Thoracic aorta (tissue), 2 donors: ENCODE data around the gene CIZ1. TPM values are rescaled to one million over a fixed set of nuclear protein-coding genes. Genes with fewer than 3 reads are reported as not detected.

Experiments used
- ATAC-seq: fragments of 150-250 bp; one replicate; pipeline ENCODE4 v1.8.0; 2017; ENCODE audit warnings: low read depth; ENCODE audit not compliant: insufficient number of reproducible peaks, low FRiP score
- DNase-seq: peaks from one replicate; pipeline ENCODE4 v3.0.0-alpha.2; 2020; ENCODE audit warnings: low spot score
- H3K27ac ChIP-seq, 2 donors: fragments of 200-600 bp; sonication (generic); 1 replicate in 1 of 2; 2 replicates in 1 of 2; pipeline ENCODE4 v1.5.1; 2016; ENCODE audit warnings: mild to moderate bottlenecking in 2 of 2, moderate library complexity in 2 of 2
- H3K27me3 ChIP-seq: fragments of 200-600 bp; sonication (generic); replicated peaks from 2 replicates; pipeline ENCODE4 v1.6.0; 2016; ENCODE audit warnings: mild to moderate bottlenecking; ENCODE audit not compliant: insufficient read depth
- H3K36me3 ChIP-seq: fragments of 200-600 bp; sonication (generic); one replicate; pipeline ENCODE4 v1.5.1; 2016
- H3K4me1 ChIP-seq, 2 donors: fragments of 200-600 bp; sonication (generic); 1 replicate in 1 of 2; 2 replicates in 1 of 2; pipeline versions ENCODE4 v1.5.1 to v1.6.0; 2016; ENCODE audit warnings: low read depth in 2 of 2, mild to moderate bottlenecking in 1 of 2; ENCODE audit not compliant: control insufficient read depth in 1 of 2
- H3K4me3 ChIP-seq: fragments of 200-600 bp; sonication (generic); 2 replicates; pipeline ENCODE4 v1.5.1; 2016; ENCODE audit warnings: mild to moderate bottlenecking
- H3K9me3 ChIP-seq: fragments of 200-600 bp; sonication (generic); 2 replicates; pipeline ENCODE4 v1.5.1; 2016
- CTCF ChIP-seq: fragments of 200-600 bp; sonication (generic); IDR thresholded peaks from one replicate; pipeline ENCODE4 v1.5.1; 2019; ENCODE audit warnings: antibody characterized with exemption
- total RNA-seq, 2 donors: library from RNA; depleted of rRNA; stranded (reverse); fragments of >200 nt; gene quantifications; one replicate each; pipeline versions ENCODE4 v1.1.0 to v1.2.3, GENCODE V29; 2016

The CIZ1 gene
- total RNA-seq, 2 donors from 2014 or later = 68.0 to 86.0 TPM

- TF ChIP-seq CTCF = no peak
- Histone ChIP-seq H3K4me3 (no peak overlapping the region), H3K36me3 (no peaks in the 10 kb centered on the region), H3K4me1 (no peaks in the 10 kb centered on the region), H3K27ac (no peak overlapping the region), H3K27me3 (no peaks in the 10 kb centered on the region), H3K9me3 (no peaks in the 10 kb centered on the region)
- DNase-seq (no peak), ATAC-seq (no peak)
These were observed 20.0 kb upstream of the CIZ1 start for GRCh38 chr9:128211186-128211980.

DNA sequence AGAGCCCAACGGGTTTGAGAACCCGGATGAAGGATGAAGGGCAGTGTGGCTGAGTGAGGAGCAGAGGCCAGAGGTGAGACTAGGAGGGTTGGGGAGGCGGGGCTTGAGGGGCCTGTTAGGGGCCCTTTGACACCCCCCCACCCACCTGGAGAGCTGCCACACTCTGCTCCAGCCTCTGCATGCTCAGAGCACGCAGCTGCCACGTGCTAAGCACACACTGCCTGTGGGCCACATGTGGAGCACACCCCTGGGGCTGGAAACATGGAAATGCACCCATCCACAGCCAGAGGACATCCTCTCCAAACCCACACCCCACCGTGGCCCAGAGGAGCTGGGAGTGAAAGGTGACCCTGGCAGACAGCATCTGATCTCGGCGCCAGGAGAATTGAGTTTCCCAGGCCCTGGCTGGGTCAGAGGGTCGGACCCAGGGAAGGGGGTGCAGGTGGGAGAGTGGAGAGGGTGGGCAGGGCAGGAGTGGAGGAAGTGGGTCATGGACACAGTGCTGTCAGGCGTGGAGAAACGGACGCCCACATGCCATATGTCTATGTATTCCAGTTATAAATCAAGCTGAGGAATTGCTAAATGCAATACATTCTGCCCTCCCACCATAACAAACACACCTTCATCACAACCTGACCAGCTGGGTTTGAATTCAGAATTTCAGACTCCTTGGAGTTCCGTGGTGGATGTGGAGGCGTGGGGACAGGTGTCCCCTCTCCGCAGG lies 17.7 kb upstream of the CIZ1 start:
- DNase-seq (no peak), ATAC-seq (no peak)
- Histone ChIP-seq H3K4me3 (no peak overlapping the region), H3K27ac (no peak overlapping the region), H3K4me1 (peaks cover under 1 to 3% of the 10 kb centered on the region in 2 donors), H3K27me3 (peaks cover 3% of the 10 kb centered on the region), H3K36me3 (no peaks in the 10 kb centered on the region), H3K9me3 (no peaks in the 10 kb centered on the region)
- TF ChIP-seq CTCF = no peak

- Histone ChIP-seq H3K27me3 (peaks cover 8% of the 10 kb centered on the region), H3K36me3 (no peaks in the 10 kb centered on the region), H3K27ac (no peak overlapping the region), H3K4me3 (no peak overlapping the region), H3K4me1 (peaks cover 7 to 10% of the 10 kb centered on the region in 2 donors), H3K9me3 (no peaks in the 10 kb centered on the region)
- TF ChIP-seq CTCF = no peak
- DNase-seq = no peak
- ATAC-seq = no peak
These were observed 17.0 kb upstream of the CIZ1 start for GRCh38 chr9:128208386-128208785.

- Histone ChIP-seq H3K27ac (no peak overlapping the region), H3K9me3 (no peaks in the 10 kb centered on the region), H3K36me3 (no peaks in the 10 kb centered on the region), H3K27me3 (peaks cover 8% of the 10 kb centered on the region), H3K4me1 (peaks cover 7 to 11% of the 10 kb centered on the region in 2 donors), H3K4me3 (no peak overlapping the region)
- no peak for DNase-seq
- ATAC-seq = no peak
- no peak for TF ChIP-seq CTCF
These were observed 15.8 kb upstream of the CIZ1 start for GRCh38 chr9:128206916-128207910.
